HEK293 (cell line): ENCODE results near the gene NOLC1.

Source experiments
- CTCF ChIA-PET: fragments of 350-600 bp; formaldehyde crosslinking; extraction: SDS; loops from one replicate; lab custom pipeline; 2021; ENCODE audit warnings: antibody characterized with exemption; lab: Yijun Ruan, JAX
- POLR2A ChIA-PET: fragments of 300-600 bp; formaldehyde crosslinking; extraction: SDS; loops from one replicate; lab custom pipeline; 2020; ENCODE audit warnings: antibody characterized with exemption, inconsistent platforms; lab: Yijun Ruan, JAX
- H3K27ac ChIP-seq: fragments of 200-500 bp; sonication (Bioruptor generic); 2 replicates; pipeline ENCODE4 v1.5.1; 2014; ENCODE audit warnings: low read depth, low read length, control low read depth, inconsistent platforms; ENCODE audit errors: extremely low read depth
- H3K36me3 ChIP-seq, 2 experiments: fragments of 200-500 bp in 1 of 2; sonication (Bioruptor generic) in 1 of 2; 1 replicate in 1 of 2; 2 replicates in 1 of 2; pipeline ENCODE4 v1.5.1; 2014 to 2017; ENCODE audit warnings: inconsistent platforms in 2 of 2, low read length in 2 of 2; ENCODE audit not compliant: control insufficient read depth in 2 of 2, insufficient read depth in 1 of 2
- H3K4me1 ChIP-seq: fragments of 200-500 bp; sonication (Bioruptor generic); 2 replicates; pipeline ENCODE4 v1.5.1; 2014; ENCODE audit warnings: mild to moderate bottlenecking, low read length, inconsistent platforms; ENCODE audit not compliant: control insufficient read depth, insufficient read depth
- H3K4me3 ChIP-seq: 2 replicates; pipeline ENCODE4 v1.5.1; 2011; ENCODE audit warnings: low read depth, mild to moderate bottlenecking, control low read depth, low read length, moderate library complexity
- H3K9me3 ChIP-seq: fragments of 200-500 bp; sonication (Bioruptor generic); 2 replicates; pipeline ENCODE4 v1.5.1; 2014; ENCODE audit warnings: low read depth, low read length, inconsistent platforms; ENCODE audit not compliant: control insufficient read depth, insufficient read depth
- HOXA7 ChIP-seq: sonication (generic); formaldehyde crosslinking; IDR thresholded peaks from 2 replicates; pipeline ENCODE4 v1.8.1; 2022; ENCODE audit warnings: missing genetic modification reagents, borderline replicate concordance
- HOXC10 ChIP-seq: sonication (generic); formaldehyde crosslinking; IDR thresholded peaks from 2 replicates; pipeline ENCODE4 v1.8.1; 2023; ENCODE audit warnings: mild to moderate bottlenecking, missing genetic modification reagents
- PRDM1 ChIP-seq: fragments of 450-650 bp; formaldehyde crosslinking; IDR thresholded peaks from 2 replicates; pipeline ENCODE4; 2016; ENCODE audit warnings: missing biosample characterization, missing genetic modification characterization
- RBAK ChIP-seq: fragments of 450-650 bp; formaldehyde crosslinking; IDR thresholded peaks from 2 replicates; pipeline ENCODE4 v1.5.1; 2016; ENCODE audit warnings: missing biosample characterization, missing genetic modification characterization
- SCRT1 ChIP-seq: fragments of 450-650 bp; formaldehyde crosslinking; IDR thresholded peaks from 2 replicates; pipeline ENCODE4 v1.5.1; 2016; ENCODE audit warnings: missing biosample characterization, missing genetic modification characterization, borderline replicate concordance
- SCRT2 ChIP-seq: fragments of 450-650 bp; formaldehyde crosslinking; IDR thresholded peaks from 2 replicates; pipeline ENCODE4 v1.5.1; 2016; ENCODE audit warnings: missing biosample characterization, missing genetic modification characterization
- YY1 ChIP-seq: fragments of 450-650 bp; formaldehyde crosslinking; IDR thresholded peaks from 2 replicates; pipeline ENCODE4 v1.5.1; 2018; ENCODE audit warnings: missing biosample characterization, missing genetic modification characterization
- ZBTB48 ChIP-seq: fragments of 450-650 bp; formaldehyde crosslinking; IDR thresholded peaks from 2 replicates; pipeline ENCODE4 v1.5.1; 2016; ENCODE audit warnings: missing biosample characterization, missing genetic modification characterization
- ZFP69B ChIP-seq: fragments of 450-650 bp; formaldehyde crosslinking; IDR thresholded peaks from 2 replicates; pipeline ENCODE4 v1.5.1; 2016; ENCODE audit warnings: missing biosample characterization, missing genetic modification characterization
- ZNF112 ChIP-seq: fragments of 450-650 bp; formaldehyde crosslinking; IDR thresholded peaks from 2 replicates; pipeline ENCODE4 v1.5.0; 2017; ENCODE audit warnings: missing biosample characterization, missing genetic modification characterization
- ZNF155 ChIP-seq: fragments of 450-650 bp; formaldehyde crosslinking; IDR thresholded peaks from 2 replicates; pipeline ENCODE4 v1.5.1; 2016; ENCODE audit warnings: missing biosample characterization, missing genetic modification characterization
- ZNF174 ChIP-seq: fragments of 450-650 bp; formaldehyde crosslinking; IDR thresholded peaks from 2 replicates; pipeline ENCODE4 v1.5.0; 2017; ENCODE audit warnings: missing biosample characterization, mild to moderate bottlenecking, missing genetic modification characterization
- ZNF214 ChIP-seq: fragments of 450-650 bp; formaldehyde crosslinking; IDR thresholded peaks from 2 replicates; pipeline ENCODE4 v1.5.1; 2017; ENCODE audit warnings: missing biosample characterization, mild to moderate bottlenecking, missing genetic modification characterization, borderline replicate concordance
- ZNF221 ChIP-seq: fragments of 450-650 bp; formaldehyde crosslinking; IDR thresholded peaks from 2 replicates; pipeline ENCODE4 v1.5.1; 2017; ENCODE audit warnings: missing biosample characterization, missing genetic modification characterization, borderline replicate concordance
- ZNF302 ChIP-seq: fragments of 450-650 bp; formaldehyde crosslinking; IDR thresholded peaks from 2 replicates; pipeline ENCODE4 v1.5.1; 2016; ENCODE audit warnings: missing biosample characterization, missing genetic modification characterization, low read depth
- ZNF324 ChIP-seq: fragments of 450-650 bp; formaldehyde crosslinking; IDR thresholded peaks from 2 replicates; pipeline ENCODE4 v1.5.1; 2016; ENCODE audit warnings: missing biosample characterization, missing genetic modification characterization
- ZNF350 ChIP-seq: fragments of 450-650 bp; formaldehyde crosslinking; IDR thresholded peaks from 2 replicates; pipeline ENCODE4 v1.5.0; 2017; ENCODE audit warnings: missing biosample characterization, mild to moderate bottlenecking, missing genetic modification characterization
- ZNF510 ChIP-seq: fragments of 450-650 bp; formaldehyde crosslinking; IDR thresholded peaks from 2 replicates; pipeline ENCODE4 v1.5.1; 2018; ENCODE audit warnings: mild to moderate bottlenecking, missing genetic modification characterization, missing biosample characterization; ENCODE audit not compliant: insufficient replicate concordance
- ZNF610 ChIP-seq: fragments of 450-650 bp; formaldehyde crosslinking; IDR thresholded peaks from 2 replicates; pipeline ENCODE4 v1.5.1; 2016; ENCODE audit warnings: missing biosample characterization, missing genetic modification characterization, borderline replicate concordance
- ZNF626 ChIP-seq: fragments of 450-650 bp; sonication (Bioruptor Pico); formaldehyde crosslinking; IDR thresholded peaks from 2 replicates; pipeline ENCODE4 v1.5.1; 2018; ENCODE audit warnings: missing biosample characterization, missing genetic modification characterization, inconsistent platforms
- ZNF768 ChIP-seq: fragments of 450-650 bp; formaldehyde crosslinking; IDR thresholded peaks from 2 replicates; pipeline ENCODE4 v1.5.1; 2018; ENCODE audit warnings: missing biosample characterization, mild to moderate bottlenecking, missing genetic modification characterization
- ZNF837 ChIP-seq: fragments of 450-650 bp; formaldehyde crosslinking; IDR thresholded peaks from 2 replicates; pipeline ENCODE4 v1.5.1; 2016; ENCODE audit warnings: missing biosample characterization, missing genetic modification characterization
- ZSCAN16 ChIP-seq: fragments of 450-650 bp; formaldehyde crosslinking; IDR thresholded peaks from 2 replicates; pipeline ENCODE4 v1.5.1; 2016; ENCODE audit warnings: missing biosample characterization, missing genetic modification characterization
- ZXDB ChIP-seq: fragments of 450-650 bp; formaldehyde crosslinking; IDR thresholded peaks from 2 replicates; pipeline ENCODE4 v1.5.1; 2016; ENCODE audit warnings: missing biosample characterization, missing genetic modification characterization

Gene NOLC1

DNA sequence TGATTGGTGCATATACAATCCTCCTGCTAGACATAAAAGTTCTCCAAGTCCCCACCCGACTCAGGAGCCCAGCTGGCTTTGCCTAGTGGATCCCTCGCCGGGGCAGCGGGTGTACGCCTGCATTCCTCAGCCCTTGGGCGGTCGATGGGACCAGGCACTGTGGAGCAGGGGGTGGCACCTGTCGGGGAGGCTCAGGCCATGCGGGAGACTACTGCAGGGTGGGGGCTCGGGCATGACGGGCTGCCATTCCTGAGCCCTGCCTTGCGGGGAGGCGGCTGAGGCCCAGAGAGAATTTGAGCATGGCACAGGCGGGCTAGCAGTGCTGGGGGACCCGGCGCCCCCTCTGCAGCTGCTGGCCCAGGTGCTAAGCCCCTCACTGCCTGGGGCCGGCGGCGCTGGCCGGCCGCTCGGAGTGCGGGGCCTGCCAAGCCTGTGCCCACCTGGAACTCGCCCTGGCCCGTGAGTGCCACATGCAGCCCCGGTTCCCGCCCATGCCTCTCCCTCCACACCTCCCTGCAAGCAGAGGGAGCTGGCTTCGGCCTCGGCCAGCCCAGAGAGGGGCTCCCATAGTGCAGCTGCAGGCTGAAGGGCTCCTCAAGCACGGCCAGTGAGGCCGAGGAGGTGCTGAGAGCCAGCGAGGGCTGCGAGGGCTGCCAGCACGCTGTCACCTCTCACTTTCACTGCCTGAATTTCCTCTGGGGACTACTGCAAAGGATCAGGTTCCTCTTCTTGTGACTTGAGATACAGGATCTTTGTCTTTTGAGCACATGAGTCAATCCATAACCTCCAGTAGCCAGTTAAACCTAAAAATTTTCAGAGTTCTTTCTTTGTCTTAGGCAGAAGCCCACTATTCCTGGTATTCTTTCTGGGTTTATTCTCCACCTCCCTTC is 48.8 kb downstream of the NOLC1 start:
- CTCF ChIA-PET: interaction anchor here (0.6 kb wide), 2 partner anchors 31 to 152 kb away, joined by 3 read pairs; no protein-coding TSS in a partner anchor
- POLR2A ChIA-PET: no interaction called here
- no peaks in the 10 kb centered on the region for H3K4me1 ChIP-seq

DNA sequence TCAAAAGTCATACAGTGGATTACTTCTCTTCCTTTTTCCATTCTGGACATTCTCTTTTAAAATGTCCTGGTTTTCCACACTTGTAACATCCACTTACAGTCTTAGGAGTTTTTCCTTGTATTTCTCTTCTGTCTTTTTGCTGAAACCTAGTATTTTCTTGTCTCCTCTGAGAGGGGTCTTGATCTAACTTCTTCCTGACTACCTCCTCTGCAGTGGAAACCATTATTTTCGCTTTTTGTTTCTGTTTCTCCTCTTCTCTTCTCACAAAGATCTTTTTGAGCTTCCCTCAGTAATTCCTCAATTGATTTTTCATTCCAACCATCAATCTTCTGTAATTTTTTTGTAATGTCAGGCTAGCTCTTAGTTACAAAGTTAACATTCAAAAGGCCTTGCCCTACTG is 50.2 kb downstream of the NOLC1 start:
- CTCF ChIA-PET: interaction anchor here (0.8 kb wide), 1 partner anchor 28 kb away, joined by 3 read pairs; no protein-coding TSS in a partner anchor
- TF ChIP-seq ZNF350 (tag by site-specific recombination) (no peak), ZSCAN16 (tag by site-specific recombination) (no peak), HOXC10 (CRISPR knock-in tag) (no peak), ZBTB48 (tag by site-specific recombination) (no peak), PRDM1 (tag by site-specific recombination) (no peak), ZNF174 (tag by site-specific recombination) (no peak), ZNF510 (tag by site-specific recombination) (no peak), HOXA7 (CRISPR knock-in tag) (no peak), ZXDB (tag by site-specific recombination) (no peak), ZNF221 (tag by site-specific recombination) (no peak), ZFP69B (tag by site-specific recombination) (no peak), ZNF626 (tag by site-specific recombination) (no peak), ZNF214 (tag by site-specific recombination) (no peak), ZNF837 (tag by site-specific recombination) (no peak), ZNF112 (tag by site-specific recombination) (no peak), ZNF768 (tag by site-specific recombination) (no peak), ZNF155 (tag by site-specific recombination) (no peak), YY1 (tag by site-specific recombination) (no peak)
- no peaks in the 10 kb centered on the region for H3K9me3 ChIP-seq
- no peak overlapping the region for H3K4me3 ChIP-seq
- no peak overlapping the region for H3K27ac ChIP-seq
- H3K4me1 ChIP-seq: no peaks in the 10 kb centered on the region
- POLR2A ChIA-PET: no interaction called here
- H3K36me3 ChIP-seq: no peaks in the 10 kb centered on the region

More for the DNA sequence above, 48.8 kb downstream of the NOLC1 start:
- H3K4me3 ChIP-seq: no peak overlapping the region
- TF ChIP-seq ZNF302 (tag by site-specific recombination): no peak
- TF ChIP-seq RBAK (tag by site-specific recombination): peak; percentile 28; the same call in 1 of the 2 replicates
- no peak for TF ChIP-seq SCRT1 (tag by site-specific recombination)
- no peak for TF ChIP-seq ZNF324 (tag by site-specific recombination)
- TF ChIP-seq ZNF510 (tag by site-specific recombination): peak; percentile 7
- TF ChIP-seq ZNF610 (tag by site-specific recombination): 0 out of 2 replicates have a peak, but pooled peaks have one; percentile 25
- no peak for TF ChIP-seq SCRT2
- H3K36me3 ChIP-seq: no peaks in the 10 kb centered on the region
- no peak overlapping the region for H3K27ac ChIP-seq
- H3K9me3 ChIP-seq: no peaks in the 10 kb centered on the region
